ENCODE data around the gene CADPS. TPM values are rescaled to one million over a fixed set of nuclear protein-coding genes. Genes with fewer than 3 reads are reported as not detected.
A peak's percentile ranks its signal among the peaks of the same experiment; 100 is the strongest.

CADPS gene
- total RNA-seq, 1 experiment from 2014 or later, result not detected

- H3K36me3 ChIP-seq (ENCODE audit: control insufficient read depth, insufficient read depth, low read length), result no peaks in the 10 kb centered on the region
- no peaks in the 10 kb centered on the region for H3K4me1 ChIP-seq (ENCODE audit: control insufficient read depth, insufficient read depth, low read length)
- H3K4me3 ChIP-seq (ENCODE audit: low read depth in 2 of 2, low read length in 2 of 2), result no peak overlapping the region
- no peaks in the 10 kb centered on the region for H3K27me3 ChIP-seq (ENCODE audit: control insufficient read depth, insufficient read depth, low read length)
- ChIA-PET CTCF (interaction anchor here (0.5 kb wide), 1 partner anchor 635 kb away, joined by 3 read pairs; no protein-coding TSS in a partner anchor), POLR2A (no interaction called here)
- intact Hi-C loops (cut with micrococcal nuclease; ENCODE audit: unreplicated experiment), result loop anchor here (10.0 kb wide), 1 partner anchor 569 kb away; no protein-coding TSS in a partner anchor
- in situ Hi-C loops (cut with HindIII; ENCODE audit: low pct_unique_long_range_greater_than_20kb, low sequenced_read_pairs), result no loop called here
- H3K9me3 ChIP-seq (ENCODE audit: control insufficient read depth, insufficient read depth, low read depth, low read length), result no peaks in the 10 kb centered on the region
- DNase-seq (ENCODE audit: low read depth, low spot score), result peak; percentile 7
- ATAC-seq, result peak; percentile 86
- TF ChIP-seq, protein P1, sequence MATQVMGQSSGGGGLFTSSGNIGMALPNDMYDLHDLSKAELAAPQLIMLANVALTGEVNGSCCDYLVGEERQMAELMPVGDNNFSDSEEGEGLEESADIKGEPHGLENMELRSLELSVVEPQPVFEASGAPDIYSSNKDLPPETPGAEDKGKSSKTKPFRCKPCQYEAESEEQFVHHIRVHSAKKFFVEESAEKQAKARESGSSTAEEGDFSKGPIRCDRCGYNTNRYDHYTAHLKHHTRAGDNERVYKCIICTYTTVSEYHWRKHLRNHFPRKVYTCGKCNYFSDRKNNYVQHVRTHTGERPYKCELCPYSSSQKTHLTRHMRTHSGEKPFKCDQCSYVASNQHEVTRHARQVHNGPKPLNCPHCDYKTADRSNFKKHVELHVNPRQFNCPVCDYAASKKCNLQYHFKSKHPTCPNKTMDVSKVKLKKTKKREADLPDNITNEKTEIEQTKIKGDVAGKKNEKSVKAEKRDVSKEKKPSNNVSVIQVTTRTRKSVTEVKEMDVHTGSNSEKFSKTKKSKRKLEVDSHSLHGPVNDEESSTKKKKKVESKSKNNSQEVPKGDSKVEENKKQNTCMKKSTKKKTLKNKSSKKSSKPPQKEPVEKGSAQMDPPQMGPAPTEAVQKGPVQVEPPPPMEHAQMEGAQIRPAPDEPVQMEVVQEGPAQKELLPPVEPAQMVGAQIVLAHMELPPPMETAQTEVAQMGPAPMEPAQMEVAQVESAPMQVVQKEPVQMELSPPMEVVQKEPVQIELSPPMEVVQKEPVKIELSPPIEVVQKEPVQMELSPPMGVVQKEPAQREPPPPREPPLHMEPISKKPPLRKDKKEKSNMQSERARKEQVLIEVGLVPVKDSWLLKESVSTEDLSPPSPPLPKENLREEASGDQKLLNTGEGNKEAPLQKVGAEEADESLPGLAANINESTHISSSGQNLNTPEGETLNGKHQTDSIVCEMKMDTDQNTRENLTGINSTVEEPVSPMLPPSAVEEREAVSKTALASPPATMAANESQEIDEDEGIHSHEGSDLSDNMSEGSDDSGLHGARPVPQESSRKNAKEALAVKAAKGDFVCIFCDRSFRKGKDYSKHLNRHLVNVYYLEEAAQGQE (IDR thresholded peaks at IDR 0.05; ENCODE audit: insufficient read depth in 1 of 2, low read depth in 2 of 2, low read length in 1 of 2), result no peak
- TF ChIP-seq CTCF (IDR thresholded peaks at IDR 0.05), result peak; percentile 74
- TF ChIP-seq TCF7L2 (IDR thresholded peaks at IDR 0.05; ENCODE audit: low read depth, low read length), result no peak
- no peak overlapping the region for H3K27ac ChIP-seq (ENCODE audit: low read length)
- BruUV-seq (replicated peaks), result no TSS peak
These were observed 209.4 kb downstream of the CADPS start for GRCh38 chr3:62665627-62666437.

- BruUV-seq (replicated peaks), result no TSS peak
- no peak for ATAC-seq
- in situ Hi-C loops (cut with HindIII; ENCODE audit: low pct_unique_long_range_greater_than_20kb, low sequenced_read_pairs), result no loop called here
- Histone ChIP-seq H3K9me3 (ENCODE audit: control insufficient read depth, insufficient read depth, low read depth, low read length) (no peaks in the 10 kb centered on the region), H3K27ac (ENCODE audit: low read length) (no peak overlapping the region), H3K4me1 (ENCODE audit: control insufficient read depth, insufficient read depth, low read length) (no peaks in the 10 kb centered on the region), H3K4me3 (ENCODE audit: low read depth in 2 of 2, low read length in 2 of 2) (no peak overlapping the region), H3K36me3 (ENCODE audit: control insufficient read depth, insufficient read depth, low read length) (no peaks in the 10 kb centered on the region), H3K27me3 (ENCODE audit: control insufficient read depth, insufficient read depth, low read length) (no peaks in the 10 kb centered on the region)
- no peak for TF ChIP-seq SIN3A (IDR thresholded peaks at IDR 0.05; ENCODE audit: borderline replicate concordance, insufficient read depth, low read depth, low read length)
- TF ChIP-seq CTCF (IDR thresholded peaks at IDR 0.05), result no peak
- TF ChIP-seq TCF7L2 (IDR thresholded peaks at IDR 0.05; ENCODE audit: low read depth, low read length), result no peak
- TF ChIP-seq POLR2AphosphoS5 (IDR thresholded peaks at IDR 0.05; ENCODE audit: low read depth, low read length), result no peak
- TF ChIP-seq, protein P1 (IDR thresholded peaks at IDR 0.05; ENCODE audit: insufficient read depth in 1 of 2, low read depth in 2 of 2, low read length in 1 of 2), result no peak
- intact Hi-C loops (cut with micrococcal nuclease; ENCODE audit: unreplicated experiment), result loop anchor here (10.0 kb wide), 1 partner anchor 572 kb away; no protein-coding TSS in a partner anchor
- DNase-seq (ENCODE audit: low read depth, low spot score), result no peak
- ChIA-PET POLR2A (no interaction called here), CTCF (no interaction called here)
These were observed 212.5 kb downstream of the CADPS start for GRCh38 chr3:62662677-62663076.
